CD4-positive, alpha-beta T cell treated with Interleukin-6 for 4 hours (primary cell): ENCODE measurements around the gene SPATA2L.
A peak's percentile ranks its signal among the peaks of the same experiment; 100 is the strongest.

ENCODE experiments used
- DNase-seq: peaks from one replicate; pipeline ENCODE4 v3.0.0-alpha.2; 2020; ENCODE audit warnings: mixed read lengths

The SPATA2L gene

GRCh38 chr16:89701425-89702406 is at the start of gene SPATA2L:
TSS of gene SPATA2L (minus strand) at chr16:89701705. CDS start at chr16:89701232, 473 bp downstream.
- DNase-seq, result peak; percentile 100

DNA sequence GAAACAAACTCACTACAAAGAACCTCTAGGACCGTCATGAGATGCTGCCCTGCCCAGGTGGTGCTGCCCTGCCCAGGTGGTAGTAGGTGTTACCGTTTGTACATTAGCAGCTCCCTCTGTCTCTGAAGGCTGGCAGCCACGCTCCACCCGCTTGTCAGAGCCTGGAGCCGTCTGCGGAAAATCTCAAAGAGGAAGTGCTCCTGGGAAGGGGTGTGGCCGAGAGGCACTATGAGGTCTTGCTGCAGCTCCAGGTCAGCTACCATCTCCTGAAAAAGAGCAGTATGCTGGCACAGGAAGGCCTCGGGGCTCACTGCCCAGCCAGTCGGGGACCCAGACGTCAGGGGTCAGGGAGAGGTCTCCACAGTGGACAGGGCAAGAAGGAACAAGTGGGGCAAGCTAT is 48.1 kb upstream of the SPATA2L start:
- no peak for DNase-seq

DNA sequence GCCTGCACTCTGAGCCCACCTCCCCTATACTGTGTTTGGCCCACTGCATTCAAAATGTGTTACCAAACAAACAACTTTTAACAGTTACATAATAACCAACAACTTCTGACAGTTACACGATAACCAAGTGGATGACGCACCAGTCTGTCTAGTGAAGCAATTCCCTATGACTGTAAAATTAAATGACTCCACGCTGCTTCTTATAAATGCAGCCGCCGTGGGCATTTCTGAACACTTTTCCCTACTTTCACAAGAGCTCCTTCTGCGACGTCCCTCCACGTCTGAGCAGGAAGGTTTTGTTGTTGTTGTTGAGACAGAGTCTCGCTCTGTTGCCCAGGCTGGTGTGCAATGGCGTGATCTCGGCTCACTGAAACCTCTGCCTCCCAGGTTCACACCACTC is 47.4 kb upstream of the SPATA2L start:
- DNase-seq, result no peak

DNA sequence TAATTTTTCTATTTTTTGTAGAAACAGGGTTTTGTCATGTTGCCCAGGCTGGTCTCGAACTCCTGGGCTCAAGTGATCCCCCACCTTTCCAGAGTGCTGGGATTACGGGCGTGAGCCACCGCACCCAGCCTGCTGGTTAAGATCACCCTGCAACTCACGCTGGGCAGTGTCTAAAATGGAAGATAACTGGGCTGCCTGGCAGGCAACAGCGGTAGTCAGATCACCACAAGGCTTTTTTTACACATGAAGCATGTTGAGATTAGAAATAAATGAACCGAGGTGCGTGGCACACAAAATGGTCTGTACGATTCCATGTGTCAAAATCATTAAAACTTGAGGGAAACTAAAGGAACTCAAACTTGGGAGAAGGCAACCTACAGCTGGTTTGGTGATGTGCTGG is 46.6 kb upstream of the SPATA2L start:
- no peak for DNase-seq

DNA sequence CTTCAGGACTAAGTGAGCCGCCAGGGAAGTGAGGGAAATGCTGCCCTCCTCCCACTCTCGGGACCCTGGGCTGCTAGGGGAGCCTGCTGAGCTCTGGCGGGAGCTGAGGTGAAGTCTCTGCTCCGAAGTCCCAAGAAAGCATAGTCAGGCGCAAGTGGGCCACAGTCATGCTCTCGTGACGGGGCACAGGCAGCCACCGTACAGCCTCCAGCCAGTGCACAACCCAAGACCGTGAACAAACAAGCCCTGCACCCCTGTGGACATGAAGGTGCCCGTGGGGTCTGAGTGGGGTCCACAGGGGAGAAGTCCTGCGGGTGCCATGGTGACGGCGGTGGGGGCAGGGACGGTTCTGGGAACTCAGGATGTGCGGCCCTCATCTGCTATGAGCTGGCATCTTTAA is 44.5 kb upstream of the SPATA2L start:
- DNase-seq, result no peak

DNA sequence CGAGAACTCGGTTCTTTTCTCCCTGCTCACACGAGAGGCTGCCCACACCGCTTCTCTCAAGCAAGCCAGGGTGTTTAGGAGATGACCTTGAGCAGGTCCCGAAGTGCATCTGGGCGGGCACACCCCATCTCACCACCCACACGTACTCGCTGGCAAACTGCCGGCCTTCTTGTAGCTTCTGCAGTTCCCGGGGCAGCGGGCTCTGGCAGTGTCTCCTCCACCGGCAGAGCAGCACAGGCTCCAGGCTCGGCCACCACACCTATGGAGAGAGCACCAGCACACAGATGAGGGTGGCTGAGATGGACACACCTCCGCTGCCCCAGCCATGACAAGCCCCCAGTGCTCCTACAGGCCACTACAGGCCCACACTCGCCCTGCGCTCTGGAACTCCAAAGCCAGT is 43.3 kb upstream of the SPATA2L start:
- DNase-seq, result no peak

GRCh38 chr16:89742948-89743347 is 41.4 kb upstream of the SPATA2L start:
- DNase-seq, result no peak

DNA sequence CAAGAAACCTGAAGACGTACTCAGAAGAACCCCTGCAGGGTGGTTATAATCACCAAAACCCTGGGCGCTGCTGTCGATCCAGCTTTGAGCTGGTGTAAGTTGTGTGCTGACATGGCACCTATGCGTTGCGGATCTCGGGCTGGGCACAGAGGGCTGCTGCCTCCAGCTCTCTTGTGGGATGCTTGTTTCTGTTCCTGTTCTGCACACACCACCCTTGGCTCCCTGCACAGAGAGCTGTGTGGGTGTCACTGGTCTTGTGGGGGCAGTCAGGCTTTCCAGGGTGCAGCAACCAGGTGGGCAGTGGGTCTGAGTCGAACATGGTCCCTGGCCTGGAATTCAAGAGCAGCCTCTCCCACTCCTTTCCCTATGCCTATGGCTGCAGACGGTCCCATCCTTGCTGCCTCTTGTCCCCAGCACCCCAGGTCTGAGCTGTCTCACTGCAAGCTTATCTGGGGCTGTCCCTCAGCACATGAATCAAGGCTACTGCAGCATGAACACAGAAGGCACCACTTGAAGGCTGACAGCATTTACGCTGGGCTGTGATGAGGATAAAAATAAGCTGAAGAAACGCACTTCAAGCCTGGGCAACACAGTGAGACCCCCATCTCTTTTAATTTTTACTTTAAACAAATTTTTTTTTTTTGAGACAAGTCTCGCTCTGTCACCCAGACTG is 40.0 kb upstream of the SPATA2L start:
- DNase-seq, result no peak

DNA sequence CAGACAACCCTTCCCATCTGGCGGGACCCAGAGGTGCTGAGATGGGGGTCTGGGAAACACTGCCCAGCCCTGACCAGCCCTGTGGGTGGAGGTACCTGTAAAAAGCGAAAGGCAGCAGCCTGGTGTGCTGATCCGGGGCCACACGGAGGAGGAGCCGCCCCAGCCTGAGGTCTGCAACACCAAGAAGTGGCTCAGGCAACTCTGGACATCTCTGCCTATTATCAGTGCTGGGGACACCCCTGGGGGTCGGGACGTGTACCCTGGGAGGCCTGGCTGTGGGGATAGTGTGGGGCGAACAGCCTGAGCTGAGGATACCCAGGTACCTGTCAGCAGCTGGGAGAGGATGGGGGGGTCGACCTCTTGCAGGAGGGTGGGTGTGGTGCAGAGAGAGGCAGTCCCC is 37.9 kb upstream of the SPATA2L start:
- no peak for DNase-seq

- no peak for DNase-seq
Measured at GRCh38 chr16:89738538-89739317, 37.2 kb upstream of the SPATA2L start.

- no peak for DNase-seq
Measured at GRCh38 chr16:89738072-89738377, 36.5 kb upstream of the SPATA2L start.

GRCh38 chr16:89737341-89738071 is 36.0 kb upstream of the SPATA2L start:
- DNase-seq, result peak; percentile 61

GRCh38 chr16:89736554-89736953 is 35.0 kb upstream of the SPATA2L start:
- DNase-seq, result no peak

GRCh38 chr16:89733792-89734191 is 32.3 kb upstream of the SPATA2L start:
- DNase-seq, result no peak

GRCh38 chr16:89733322-89733721 is 31.8 kb upstream of the SPATA2L start:
- no peak for DNase-seq

- DNase-seq, result no peak
Measured at GRCh38 chr16:89732918-89733242, 31.4 kb upstream of the SPATA2L start.

DNA sequence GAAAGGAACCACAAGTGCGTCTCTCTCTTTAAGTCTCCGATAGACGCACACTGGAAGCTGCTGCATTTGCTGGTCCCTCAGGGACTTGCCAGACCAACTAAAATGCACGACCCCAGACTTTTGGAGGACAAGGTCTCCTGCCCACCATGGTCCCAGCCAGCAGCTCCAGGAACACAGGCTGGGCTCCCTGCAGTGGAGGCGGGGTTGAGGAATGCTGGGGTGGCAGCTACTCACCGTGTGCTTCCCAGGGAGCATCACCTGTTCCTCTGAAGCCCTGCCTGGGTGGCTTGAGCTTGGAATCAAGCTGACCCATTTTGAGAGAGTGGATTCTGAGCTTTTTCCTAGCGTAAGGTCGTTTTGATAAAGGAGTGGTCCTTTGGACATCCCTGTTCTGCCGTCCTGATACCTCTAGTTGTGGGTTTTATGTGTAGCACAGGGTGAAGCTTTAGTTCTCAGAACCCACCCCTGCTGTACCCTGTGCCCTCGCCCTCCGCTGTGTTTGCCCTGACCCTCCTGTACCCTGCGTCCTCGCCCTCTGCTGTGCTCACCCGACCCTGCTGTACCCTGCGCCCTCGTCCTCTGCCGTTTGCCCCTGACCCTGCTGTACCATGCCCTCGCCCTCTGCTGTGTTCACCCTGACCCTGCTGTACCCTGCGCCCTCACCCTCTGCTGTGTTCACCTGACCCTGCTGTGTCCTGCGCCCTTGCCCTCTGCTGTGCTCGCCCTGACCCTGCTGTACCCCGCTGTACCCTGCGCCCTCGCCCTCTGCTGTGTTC is 30.8 kb upstream of the SPATA2L start:
- DNase-seq, result no peak

- no peak for DNase-seq
Measured at GRCh38 chr16:89730610-89731234, 29.2 kb upstream of the SPATA2L start.

- no peak for DNase-seq
Measured at GRCh38 chr16:89729863-89730593, 28.5 kb upstream of the SPATA2L start.

GRCh38 chr16:89729293-89729692 is 27.8 kb upstream of the SPATA2L start:
- DNase-seq, result no peak
